Adipocyte (in vitro differentiated cells): ENCODE measurements around the gene LEMD3.
A peak's percentile ranks its signal among the peaks of the same experiment; 100 is the strongest.
"Not testable (repeated sequence)": the region's sequence is repeated elsewhere in the genome, so short reads cannot be mapped to it uniquely, and the experiment has no call there.

ENCODE experiments used
- DNase-seq: peaks from one replicate; pipeline ENCODE4 v3.0.0-alpha.2; 2015; ENCODE audit warnings: low read depth
- H3K27me3 ChIP-seq: replicated peaks from 2 replicates; pipeline ENCODE4 v1.7.0; 2013; ENCODE audit warnings: mild to moderate bottlenecking, low read length, moderate library complexity; ENCODE audit not compliant: control insufficient read depth, insufficient read depth
- H3K36me3 ChIP-seq: 2 replicates; pipeline ENCODE4 v1.7.0; 2013; ENCODE audit warnings: low read length, mild to moderate bottlenecking, moderate library complexity; ENCODE audit not compliant: control insufficient read depth, insufficient read depth, severe bottlenecking
- H3K4me1 ChIP-seq: 2 replicates; pipeline ENCODE4 v1.7.0; 2013; ENCODE audit warnings: mild to moderate bottlenecking, low read length, moderate library complexity; ENCODE audit not compliant: control insufficient read depth, insufficient read depth
- H3K4me3 ChIP-seq: 2 replicates; pipeline ENCODE4 v1.7.0; 2013; ENCODE audit warnings: mild to moderate bottlenecking, low read length, moderate library complexity
- H3K9ac ChIP-seq: 2 replicates; pipeline ENCODE4 v1.7.0; 2013; ENCODE audit warnings: mild to moderate bottlenecking, low read length, moderate library complexity
- H3K9me3 ChIP-seq: 2 replicates; pipeline ENCODE4 v1.7.0; 2013; ENCODE audit warnings: mild to moderate bottlenecking, low read length, moderate library complexity; ENCODE audit not compliant: control insufficient read depth

Gene LEMD3

GRCh38 chr12:65280306-65280705, 110.9 kb downstream of the LEMD3 start:
- peak; percentile 56 for DNase-seq
- H3K4me3 ChIP-seq = peak overlapping the region; percentile 91
- H3K4me1 ChIP-seq = peaks cover 22% of the 10 kb centered on the region
- no peaks in the 10 kb centered on the region for H3K9me3 ChIP-seq
- H3K27me3 ChIP-seq = no peaks in the 10 kb centered on the region
- H3K9ac ChIP-seq = peak overlapping the region; percentile 91
- no peaks in the 10 kb centered on the region for H3K36me3 ChIP-seq

GRCh38 chr12:65282840-65283239, 113.5 kb downstream of the LEMD3 start:
- Histone ChIP-seq H3K4me3 (no peak overlapping the region), H3K27me3 (no peaks in the 10 kb centered on the region), H3K36me3 (no peaks in the 10 kb centered on the region), H3K4me1 (peaks cover 26% of the 10 kb centered on the region), H3K9ac (no peak overlapping the region), H3K9me3 (no peaks in the 10 kb centered on the region)
- DNase-seq = peak; percentile 22

- not testable (repeated sequence) for DNase-seq, H3K4me3 ChIP-seq
Observed at GRCh38 chr12:65285532-65285931, 116.1 kb downstream of the LEMD3 start.

GRCh38 chr12:65287426-65287825, 118.0 kb downstream of the LEMD3 start:
- H3K9ac ChIP-seq = no peak overlapping the region
- no peaks in the 10 kb centered on the region for H3K9me3 ChIP-seq
- DNase-seq = no peak
- H3K4me3 ChIP-seq = no peak overlapping the region
- peaks cover 10% of the 10 kb centered on the region for H3K4me1 ChIP-seq
- H3K36me3 ChIP-seq = no peaks in the 10 kb centered on the region
- no peaks in the 10 kb centered on the region for H3K27me3 ChIP-seq

More at GRCh38 chr12:65285532-65285931, 116.1 kb downstream of the LEMD3 start:
- H3K9me3 ChIP-seq, H3K9ac ChIP-seq, H3K36me3 ChIP-seq, H3K27me3 ChIP-seq: not testable (repeated sequence)
- H3K4me1 ChIP-seq = peaks cover 12% of the 10 kb centered on the region

GRCh38 chr12:65292241-65292640, 122.9 kb downstream of the LEMD3 start:
- Histone ChIP-seq H3K9ac (no peak overlapping the region), H3K4me3 (no peak overlapping the region), H3K9me3 (no peaks in the 10 kb centered on the region), H3K4me1 (peaks cover 4% of the 10 kb centered on the region), H3K27me3 (no peaks in the 10 kb centered on the region), H3K36me3 (no peaks in the 10 kb centered on the region)
- no peak for DNase-seq

- no peak overlapping the region for H3K9ac ChIP-seq
Observed at GRCh38 chr12:65293735-65294134, 124.4 kb downstream of the LEMD3 start.

GRCh38 chr12:65294641-65295262, 125.4 kb downstream of the LEMD3 start:
- Histone ChIP-seq H3K9me3 (no peaks in the 10 kb centered on the region), H3K36me3 (no peaks in the 10 kb centered on the region), H3K4me1 (no peaks in the 10 kb centered on the region), H3K9ac (no peak overlapping the region), H3K4me3 (no peak overlapping the region), H3K27me3 (no peaks in the 10 kb centered on the region)
- no peak for DNase-seq

More at GRCh38 chr12:65293735-65294134, 124.4 kb downstream of the LEMD3 start:
- no peaks in the 10 kb centered on the region for H3K4me1 ChIP-seq
- no peaks in the 10 kb centered on the region for H3K27me3 ChIP-seq
- no peaks in the 10 kb centered on the region for H3K36me3 ChIP-seq
- no peaks in the 10 kb centered on the region for H3K9me3 ChIP-seq
- no peak overlapping the region for H3K4me3 ChIP-seq
- no peak for DNase-seq

GRCh38 chr12:65296508-65297265, 127.3 kb downstream of the LEMD3 start:
- H3K4me3 ChIP-seq = no peak overlapping the region
- no peaks in the 10 kb centered on the region for H3K9me3 ChIP-seq
- H3K27me3 ChIP-seq = no peaks in the 10 kb centered on the region
- no peak overlapping the region for H3K9ac ChIP-seq
- DNase-seq = no peak
- peaks cover 5% of the 10 kb centered on the region for H3K4me1 ChIP-seq
- H3K36me3 ChIP-seq = no peaks in the 10 kb centered on the region
